Measurements from ENCODE around the gene SLC16A10. TPM values are rescaled to one million over a fixed set of nuclear protein-coding genes. Genes with fewer than 3 reads are reported as not detected.

The SLC16A10 gene
- total and polyA plus RNA-seq, 2 of the 8 experiments (the other 6 are each of a cell fraction or from before 2014, with no cell fraction given) = 18.6 to 23.2 TPM

DNA sequence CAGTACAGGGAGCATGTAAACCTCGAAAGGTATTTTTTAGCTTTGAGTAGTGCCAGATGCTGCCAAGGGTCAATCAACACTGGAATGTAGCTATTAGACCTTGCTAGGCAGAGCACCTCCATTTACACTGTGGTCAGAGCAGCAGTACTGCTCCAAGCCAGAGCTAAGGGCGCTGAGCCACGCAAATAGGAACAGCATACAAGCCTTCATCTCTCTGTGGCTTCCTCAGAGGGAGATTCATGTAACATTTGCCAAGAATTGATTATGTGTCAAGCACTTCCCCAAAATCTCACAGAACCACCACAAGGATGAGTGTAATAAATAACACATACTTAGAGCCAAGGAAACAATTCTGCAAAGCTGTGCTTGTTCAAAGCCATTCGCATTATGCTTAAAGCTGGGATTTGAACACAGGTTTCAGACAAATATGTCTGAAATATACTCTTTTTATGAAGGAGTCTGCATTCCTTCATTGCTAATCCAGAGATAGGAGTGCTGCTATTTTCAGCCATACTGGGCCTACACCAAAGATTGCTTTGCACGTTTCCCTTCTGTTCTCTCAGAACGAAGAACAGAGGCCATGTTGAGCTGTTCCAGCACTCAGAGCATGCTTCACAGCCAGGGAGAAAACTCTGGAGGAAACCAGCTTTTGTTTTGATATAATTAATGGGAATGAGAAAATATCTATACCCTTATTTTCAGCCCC lies 97.7 kb downstream of the SLC16A10 start:
- Histone ChIP-seq H3K4me3 (ENCODE audit: extremely low read depth in 1 of 4, insufficient read depth in 2 of 4, low read depth in 3 of 4, low read length in 4 of 4) (no peak overlapping the region), H3K23ac (ENCODE audit: insufficient read length) (no peak overlapping the region), H3K9me3 (ENCODE audit: insufficient read depth in 2 of 2, low read depth in 1 of 2, low read length in 1 of 2) (peaks cover 0 to under 1% of the 10 kb centered on the region in 2 experiments; a peak in 1 of 4 replicates), H4K20me1 (replicated peaks in 1 of 2; ENCODE audit: control insufficient read depth in 1 of 2, insufficient read depth in 2 of 2, low read length in 2 of 2) (no peaks in the 10 kb centered on the region), H3K4me2 (ENCODE audit: insufficient read depth in 1 of 2, low read depth in 2 of 2, low read length in 2 of 2) (no peak overlapping the region), H3K56ac (replicated peaks; ENCODE audit: insufficient read length, low read depth, low read length) (no peak overlapping the region), H4K8ac (ENCODE audit: extremely low read depth, insufficient read depth, low read length) (no peak overlapping the region), H3K9ac (replicated peaks in 1 of 4; ENCODE audit: extremely low read depth in 1 of 4, low read depth in 3 of 4, low read length in 3 of 4) (no peak overlapping the region), H3K4me1 (replicated peaks in 1 of 4; ENCODE audit: control insufficient read depth in 3 of 4, insufficient read depth in 4 of 4, low read length in 3 of 4) (no peaks in the 10 kb centered on the region), H3K79me2 (ENCODE audit: control insufficient read depth in 1 of 2, insufficient read depth in 2 of 2, low read length in 2 of 2) (no peaks in the 10 kb centered on the region), H3K14ac (ENCODE audit: insufficient read length) (no peak overlapping the region), H3K18ac (ENCODE audit: extremely low read depth, low read length) (no peak overlapping the region), H2BK15ac (ENCODE audit: low read length) (no peak overlapping the region), H2AK5ac (ENCODE audit: low read depth, low read length) (no peak overlapping the region), H3K4ac (replicated peaks; ENCODE audit: insufficient read length, low read depth, low read length) (no peak overlapping the region), H3K36me3 (ENCODE audit: control insufficient read depth in 2 of 4, insufficient read depth in 4 of 4, low read length in 3 of 4) (no peaks in the 10 kb centered on the region), H2BK20ac (ENCODE audit: low read length) (no peak overlapping the region), H2BK12ac (ENCODE audit: low read depth, low read length) (no peak overlapping the region), H3K27me3 (replicated peaks in 1 of 4; ENCODE audit: control insufficient read depth in 3 of 4, extremely low read depth in 1 of 4, insufficient read depth in 3 of 4, low read length in 3 of 4) (no peaks in the 10 kb centered on the region), H4K91ac (replicated peaks; ENCODE audit: insufficient read length, low read length) (no peak overlapping the region), H4K5ac (ENCODE audit: insufficient read length, low read depth, low read length) (no peak overlapping the region), H3K23me2 (ENCODE audit: low read depth, low read length) (no peaks in the 10 kb centered on the region), H2AFZ (ENCODE audit: low read length) (no peak overlapping the region), H2BK120ac (replicated peaks; ENCODE audit: low read depth, low read length) (no peak overlapping the region), H2BK5ac (ENCODE audit: low read depth, low read length) (no peak overlapping the region), H3K27ac (ENCODE audit: low read depth, low read length) (no peak overlapping the region), H3K79me1 (ENCODE audit: low read depth, low read length) (no peaks in the 10 kb centered on the region)
- WGBS, 2 experiments (ENCODE audit: extremely low coverage in 1 of 2, insufficient coverage in 1 of 2, insufficient read length in 1 of 2, insufficient replicate concordance in 2 of 2, low coverage in 1 of 2, low lambda C conversion rate in 2 of 2, missing lambda C conversion rate in 1 of 2) = 90% methylated on average over 6 of the region's 6 CpGs; no CpG with 5 or more reads in 1 of the 2 experiments
- FAIRE-seq (no peak), DNase-seq (ENCODE audit: low read depth in 1 of 2, low spot score in 2 of 2) (no peak)
- ChIA-PET POLR2A (ENCODE audit: partially characterized antibody) (interaction anchor here (1.5 kb wide), 1 partner anchor 32 kb away, joined by 3 read pairs; no protein-coding TSS in a partner anchor), CTCF (ENCODE audit: partially characterized antibody) (interaction anchor here (0.5 to 1.9 kb wide), 3 partner anchors 127 to 224 kb away, joined by 3 to 12 read pairs (median 3); no protein-coding TSS in a partner anchor)
- TF ChIP-seq ASH2L (IDR thresholded peaks at IDR 0.05; ENCODE audit: low read length) (no peak), TCF12 (IDR thresholded peaks at IDR 0.05; ENCODE audit: low read depth, low read length) (no peak), CREB1 (IDR thresholded peaks at IDR 0.05) (no peak), SIX5 (IDR thresholded peaks at IDR 0.05; ENCODE audit: low read depth, low read length) (no peak), SP2 (IDR thresholded peaks at IDR 0.05; ENCODE audit: low read length) (no peak), PHF8 (conservative IDR thresholded peaks at IDR 0.05; ENCODE audit: low read depth, low read length) (no peak), BRCA1 (IDR thresholded peaks at IDR 0.05; ENCODE audit: low read depth, low read length) (no peak), CTBP2 (IDR thresholded peaks at IDR 0.05; ENCODE audit: borderline replicate concordance, insufficient read depth, insufficient read length, low read length) (no peak), CTCF (IDR thresholded peaks at IDR 0.05; ENCODE audit: control extremely low read depth in 1 of 3, insufficient read depth in 1 of 3, low read depth in 1 of 3, low read length in 3 of 3) (no peak), KDM4A (IDR thresholded peaks at IDR 0.05; ENCODE audit: low read depth, low read length, severe bottlenecking) (no peak)
